Keratinocyte (primary cell): ENCODE measurements around the gene TNFSF15. TPM values are rescaled to one million over a fixed set of nuclear protein-coding genes. Genes with fewer than 3 reads are reported as not detected.
"Not testable (repeated sequence)": the region's sequence is repeated elsewhere in the genome, so short reads cannot be mapped to it uniquely, and the experiment has no call there.

Source experiments
- DNase-seq: peaks from one replicate; pipeline ENCODE4 v3.0.0-alpha.2; 2011; ENCODE audit warnings: low read depth, missing footprints, low spot score
- FAIRE-seq: peaks from 2 replicates; lab custom pipeline; 2011; peaks lifted over from hg19 to GRCh38; lab: Jason Lieb, UNC
- H2AFZ ChIP-seq: 2 replicates; pipeline ENCODE4 v1.6.0; 2012; ENCODE audit warnings: low read length, control low read depth, inconsistent platforms; ENCODE audit not compliant: control insufficient read depth
- H3K27ac ChIP-seq: 2 replicates; pipeline ENCODE4 v1.5.1; 2011; ENCODE audit warnings: low read length; ENCODE audit not compliant: control insufficient read depth, insufficient read depth
- H3K27me3 ChIP-seq: 3 replicates; pipeline ENCODE4 v1.6.0; 2011; ENCODE audit warnings: low read length; ENCODE audit not compliant: control insufficient read depth, insufficient read depth; ENCODE audit errors: extremely low read depth
- H3K36me3 ChIP-seq, 2 experiments: 2 replicates in 1 of 2; 3 replicates in 1 of 2; pipeline ENCODE4 v1.5.1; 2011; ENCODE audit warnings: low read length in 2 of 2, mild to moderate bottlenecking in 1 of 2; ENCODE audit not compliant: control insufficient read depth in 2 of 2, insufficient read depth in 2 of 2; ENCODE audit errors: extremely low read depth in 1 of 2
- H3K4me1 ChIP-seq: 3 replicates; pipeline ENCODE4 v1.5.1; 2011; ENCODE audit warnings: low read length; ENCODE audit not compliant: control insufficient read depth, insufficient read depth; ENCODE audit errors: extremely low read depth
- H3K4me2 ChIP-seq: 3 replicates; pipeline ENCODE4 v1.6.0; 2011; ENCODE audit warnings: low read depth, low read length; ENCODE audit not compliant: control insufficient read depth, insufficient read depth; ENCODE audit errors: extremely low read depth
- H3K4me3 ChIP-seq, 3 experiments: fragments of 200-600 bp in 1 of 3; sonication (generic) in 1 of 3; 2 replicates in 2 of 3; 3 replicates in 1 of 3; pipeline ENCODE4 v1.5.1; 2011 to 2016; ENCODE audit warnings: low read length in 3 of 3, mild to moderate bottlenecking in 3 of 3, control low read depth in 2 of 3, inconsistent platforms in 1 of 3, low read depth in 1 of 3, mixed read lengths in 1 of 3, mixed run types in 1 of 3, moderate library complexity in 1 of 3; ENCODE audit not compliant: control insufficient read depth in 2 of 3, insufficient read depth in 2 of 3; ENCODE audit errors: extremely low read depth in 1 of 3
- H3K79me2 ChIP-seq: 2 replicates; pipeline ENCODE4 v1.6.0; 2012; ENCODE audit warnings: low read length; ENCODE audit not compliant: control insufficient read depth, insufficient read depth
- H3K9ac ChIP-seq: 3 replicates; pipeline ENCODE4 v1.6.0; 2011; ENCODE audit warnings: low read length; ENCODE audit not compliant: control insufficient read depth, insufficient read depth; ENCODE audit errors: extremely low read depth
- H3K9me1 ChIP-seq: 3 replicates; pipeline ENCODE4 v1.6.0; 2011; ENCODE audit warnings: low read length; ENCODE audit not compliant: control insufficient read depth, insufficient read depth; ENCODE audit errors: extremely low read depth
- H3K9me3 ChIP-seq: 2 replicates; pipeline ENCODE4 v1.5.1; 2012; ENCODE audit warnings: low read depth, low read length; ENCODE audit not compliant: control insufficient read depth
- H4K20me1 ChIP-seq: 3 replicates; pipeline ENCODE4 v1.6.0; 2011; ENCODE audit warnings: low read length; ENCODE audit not compliant: control insufficient read depth, insufficient read depth; ENCODE audit errors: extremely low read depth
- CTCF ChIP-seq, 3 experiments: IDR thresholded peaks in 1 of 3; conservative IDR thresholded peaks in 1 of 3; optimal IDR thresholded peaks in 1 of 3; 2 replicates in 2 of 3; 3 replicates in 1 of 3; pipeline versions ENCODE3 to v1.5.1; 2011; ENCODE audit warnings: low read length in 3 of 3, mild to moderate bottlenecking in 3 of 3, moderate library complexity in 2 of 3, control low read depth in 1 of 3, inconsistent platforms in 1 of 3; ENCODE audit not compliant: insufficient read depth in 2 of 3; ENCODE audit errors: extremely low read depth in 1 of 3
- EZH2 ChIP-seq: IDR thresholded peaks from one replicate; pipeline ENCODE4 v1.6.1; 2012; ENCODE audit warnings: inconsistent platforms, mild to moderate bottlenecking, low read length, moderate library complexity
- dilution Hi-C: fragments of 300-500 bp; cut with MboI; formaldehyde crosslinking; loops from one replicate; pipeline ENCODE4 v1.7.0; 2020; ENCODE audit warnings: low sequenced_read_pairs; ENCODE audit not compliant: extremely low pct_ligation_motif_present
- polyA plus RNA-seq, 5 experiments: library from polyadenylated mRNA; depleted of rRNA in 3 of 5; stranded (reverse) in 3 of 5; stranded (forward) in 1 of 5; unstranded in 1 of 5; fragments of >200 nt; gene quantifications; 1 replicate in 1 of 5; 2 replicates in 3 of 5; 3 replicates in 1 of 5; pipeline versions ENCODE4 v1.2.1 to v1.2.3, GENCODE V29; 2011 to 2012; ENCODE audit warnings: missing spikeins in 2 of 5, low read depth in 1 of 5, low replicate concordance in 1 of 5

TNFSF15 gene
- polyA plus RNA-seq, 1 donor (not counting 4 experiments of a cell fraction or from before 2014, with no cell fraction given): 1.1 TPM

DNA sequence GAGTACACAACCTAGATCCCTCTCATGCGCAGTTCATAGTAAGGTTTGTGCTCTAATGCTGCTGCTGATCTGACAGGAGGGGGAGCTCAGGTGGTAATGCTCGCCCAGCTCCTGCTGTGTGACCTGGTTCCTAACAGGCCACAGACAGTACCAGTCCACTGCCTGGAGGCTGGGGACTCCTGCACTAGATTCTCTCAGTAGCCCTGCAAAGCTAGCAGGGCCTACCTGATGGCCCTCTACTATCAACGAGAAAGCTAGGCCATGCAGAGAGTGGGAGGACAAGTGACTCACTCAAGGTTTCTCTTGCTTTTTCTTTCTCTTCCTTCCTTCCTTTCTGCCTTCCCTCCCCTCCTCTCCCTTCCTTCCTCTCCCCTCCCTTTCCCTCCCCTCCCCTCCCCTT is 68.7 kb downstream of the TNFSF15 start:
- Histone ChIP-seq H2AFZ (no peak overlapping the region), H3K4me1 (peaks cover 25% of the 10 kb centered on the region), H3K9me3 (no peaks in the 10 kb centered on the region), H4K20me1 (no peaks in the 10 kb centered on the region), H3K9ac (no peak overlapping the region), H3K4me3 (no peak overlapping the region), H3K79me2 (no peaks in the 10 kb centered on the region), H3K4me2 (no peak overlapping the region), H3K27ac (no peak overlapping the region), H3K36me3 (no peaks in the 10 kb centered on the region), H3K27me3 (no peaks in the 10 kb centered on the region), H3K9me1 (no peaks in the 10 kb centered on the region)
- no peak for DNase-seq
- FAIRE-seq: no peak
- dilution Hi-C loops: no loop called here
- no peak for TF ChIP-seq CTCF (optimal IDR thresholded peaks at IDR 0.05 in 1 of 3, IDR thresholded peaks at IDR 0.05 in 1 of 3, conservative IDR thresholded peaks at IDR 0.05 in 1 of 3; ENCODE audit: extremely low read depth in 1 of 3, insufficient read depth in 2 of 3, low read length in 3 of 3)
- no peak for TF ChIP-seq EZH2

DNA sequence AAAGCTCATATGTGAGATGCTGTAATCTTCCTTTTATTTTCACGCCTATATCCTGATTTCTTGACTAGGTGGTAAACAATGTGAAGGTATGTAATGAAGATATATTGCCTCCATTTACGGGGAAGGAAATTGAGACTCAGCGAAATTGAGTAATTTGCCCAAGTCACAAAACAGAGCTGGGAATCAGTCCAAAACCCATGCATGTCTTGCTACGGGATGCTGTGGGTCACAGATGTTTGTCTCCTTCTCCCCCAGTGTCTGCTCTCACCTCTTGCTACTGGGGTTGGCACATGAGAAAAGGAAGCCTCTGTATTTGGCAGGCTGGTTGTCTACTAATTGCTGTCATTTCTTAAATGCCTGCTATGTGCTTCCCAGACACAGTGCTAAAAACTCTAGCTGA is 70.1 kb downstream of the TNFSF15 start:
- dilution Hi-C loops: no loop called here
- H3K4me3 ChIP-seq: no peak overlapping the region
- H3K9ac ChIP-seq: no peak overlapping the region
- H3K4me2 ChIP-seq: no peak overlapping the region
- no peaks in the 10 kb centered on the region for H4K20me1 ChIP-seq
- no peak for DNase-seq
- no peaks in the 10 kb centered on the region for H3K79me2 ChIP-seq
- TF ChIP-seq CTCF (optimal IDR thresholded peaks at IDR 0.05 in 1 of 3, IDR thresholded peaks at IDR 0.05 in 1 of 3, conservative IDR thresholded peaks at IDR 0.05 in 1 of 3; ENCODE audit: extremely low read depth in 1 of 3, insufficient read depth in 2 of 3, low read length in 3 of 3) (no peak), EZH2 (no peak)
- H3K36me3 ChIP-seq: no peaks in the 10 kb centered on the region
- H3K4me1 ChIP-seq: peaks cover 30% of the 10 kb centered on the region
- no peaks in the 10 kb centered on the region for H3K9me1 ChIP-seq
- no peaks in the 10 kb centered on the region for H3K27me3 ChIP-seq
- H3K27ac ChIP-seq: no peak overlapping the region
- FAIRE-seq: no peak
- no peak overlapping the region for H2AFZ ChIP-seq
- H3K9me3 ChIP-seq: no peaks in the 10 kb centered on the region

DNA sequence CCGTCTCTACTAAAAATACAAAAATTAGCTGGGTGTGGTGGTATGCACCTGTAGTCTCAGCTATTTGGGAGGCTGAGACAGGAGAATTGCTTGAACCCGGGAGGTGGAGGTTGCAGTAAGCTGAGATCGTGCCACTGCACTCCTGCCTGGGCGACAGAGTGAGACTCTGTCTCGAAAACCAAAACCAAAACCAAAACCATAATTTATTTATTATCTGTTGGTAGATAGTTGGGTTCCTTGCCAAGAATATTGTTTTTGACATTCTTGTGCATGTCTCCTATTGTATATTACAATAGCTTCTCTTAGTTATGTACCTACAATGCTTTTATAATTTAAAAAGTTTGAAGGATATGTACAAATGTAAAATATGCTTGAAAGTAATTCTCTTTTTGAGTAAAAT is 70.7 kb downstream of the TNFSF15 start:
- dilution Hi-C loops, FAIRE-seq: not testable (repeated sequence)

More for the DNA sequence above, 70.7 kb downstream of the TNFSF15 start:
- not testable (repeated sequence) for H3K79me2 ChIP-seq, H3K9me3 ChIP-seq, H3K9ac ChIP-seq, DNase-seq, H3K4me3 ChIP-seq, H2AFZ ChIP-seq, H3K4me2 ChIP-seq, H3K9me1 ChIP-seq, H4K20me1 ChIP-seq, H3K36me3 ChIP-seq, H3K27me3 ChIP-seq
- H3K4me1 ChIP-seq: peaks cover 30% of the 10 kb centered on the region
- H3K27ac ChIP-seq: peak overlapping the region; percentile 93
